Measurements from ENCODE around the gene EFCAB6. TPM values are rescaled to one million over a fixed set of nuclear protein-coding genes. Genes with fewer than 3 reads are reported as not detected.

EFCAB6 gene
- total and polyA plus RNA-seq, 12 donors: 1.6 to 4.8 (median 2.9) TPM

DNA sequence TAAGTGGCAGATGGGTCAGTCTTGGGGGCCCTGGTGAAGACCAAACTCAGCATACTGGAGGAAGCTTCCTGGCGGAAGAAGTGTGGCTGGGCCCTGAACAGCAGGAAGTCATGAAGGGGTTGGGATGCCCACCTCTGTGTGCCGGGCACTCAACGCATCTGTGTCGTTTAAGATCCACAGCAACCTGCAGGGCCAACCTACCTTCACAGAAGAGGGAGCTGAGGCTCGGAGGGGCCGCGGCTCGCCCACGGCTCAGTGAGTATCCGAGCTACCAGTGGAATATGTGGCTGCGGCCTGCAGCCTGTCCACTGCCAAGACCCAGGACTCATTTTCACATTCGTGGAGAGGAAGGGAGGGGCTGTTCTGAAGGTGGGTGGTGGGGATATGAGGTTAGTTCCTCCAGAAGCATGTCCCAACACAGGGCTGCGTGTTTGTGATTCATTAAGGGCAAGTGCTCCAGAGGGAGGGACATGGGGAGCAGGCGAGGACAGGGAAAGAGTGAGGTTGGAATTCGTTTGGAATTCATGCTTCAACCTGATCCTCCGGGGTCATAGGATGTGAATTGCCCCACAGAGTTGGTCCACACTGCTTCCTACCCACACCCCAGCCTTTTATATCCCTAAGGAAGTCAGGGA is 300.7 kb downstream of the EFCAB6 start:
- H3K9me3 ChIP-seq (replicated peaks in 1 of 3): no peaks in the 10 kb centered on the region
- no peak overlapping the region for H3K4me3 ChIP-seq
- H3K4me1 ChIP-seq (replicated peaks in 1 of 2): no peaks in the 10 kb centered on the region
- 78 to 82% (median 79%) methylated on average over 12 to 16 of the region's 16 CpGs for WGBS, 4 donors
- H3K27ac ChIP-seq: no peak overlapping the region
- no peaks in the 10 kb centered on the region for H3K36me3 ChIP-seq (replicated peaks in 1 of 2)
- intact Hi-C loops (cut with DNase I): no loop called here
- no peaks in the 10 kb centered on the region for H3K27me3 ChIP-seq
- DNase-seq: no peak
- TF ChIP-seq, protein P1, sequence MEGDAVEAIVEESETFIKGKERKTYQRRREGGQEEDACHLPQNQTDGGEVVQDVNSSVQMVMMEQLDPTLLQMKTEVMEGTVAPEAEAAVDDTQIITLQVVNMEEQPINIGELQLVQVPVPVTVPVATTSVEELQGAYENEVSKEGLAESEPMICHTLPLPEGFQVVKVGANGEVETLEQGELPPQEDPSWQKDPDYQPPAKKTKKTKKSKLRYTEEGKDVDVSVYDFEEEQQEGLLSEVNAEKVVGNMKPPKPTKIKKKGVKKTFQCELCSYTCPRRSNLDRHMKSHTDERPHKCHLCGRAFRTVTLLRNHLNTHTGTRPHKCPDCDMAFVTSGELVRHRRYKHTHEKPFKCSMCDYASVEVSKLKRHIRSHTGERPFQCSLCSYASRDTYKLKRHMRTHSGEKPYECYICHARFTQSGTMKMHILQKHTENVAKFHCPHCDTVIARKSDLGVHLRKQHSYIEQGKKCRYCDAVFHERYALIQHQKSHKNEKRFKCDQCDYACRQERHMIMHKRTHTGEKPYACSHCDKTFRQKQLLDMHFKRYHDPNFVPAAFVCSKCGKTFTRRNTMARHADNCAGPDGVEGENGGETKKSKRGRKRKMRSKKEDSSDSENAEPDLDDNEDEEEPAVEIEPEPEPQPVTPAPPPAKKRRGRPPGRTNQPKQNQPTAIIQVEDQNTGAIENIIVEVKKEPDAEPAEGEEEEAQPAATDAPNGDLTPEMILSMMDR (IDR thresholded peaks at IDR 0.05): no peak
- TF ChIP-seq POLR2A (IDR thresholded peaks at IDR 0.05): no peak

DNA sequence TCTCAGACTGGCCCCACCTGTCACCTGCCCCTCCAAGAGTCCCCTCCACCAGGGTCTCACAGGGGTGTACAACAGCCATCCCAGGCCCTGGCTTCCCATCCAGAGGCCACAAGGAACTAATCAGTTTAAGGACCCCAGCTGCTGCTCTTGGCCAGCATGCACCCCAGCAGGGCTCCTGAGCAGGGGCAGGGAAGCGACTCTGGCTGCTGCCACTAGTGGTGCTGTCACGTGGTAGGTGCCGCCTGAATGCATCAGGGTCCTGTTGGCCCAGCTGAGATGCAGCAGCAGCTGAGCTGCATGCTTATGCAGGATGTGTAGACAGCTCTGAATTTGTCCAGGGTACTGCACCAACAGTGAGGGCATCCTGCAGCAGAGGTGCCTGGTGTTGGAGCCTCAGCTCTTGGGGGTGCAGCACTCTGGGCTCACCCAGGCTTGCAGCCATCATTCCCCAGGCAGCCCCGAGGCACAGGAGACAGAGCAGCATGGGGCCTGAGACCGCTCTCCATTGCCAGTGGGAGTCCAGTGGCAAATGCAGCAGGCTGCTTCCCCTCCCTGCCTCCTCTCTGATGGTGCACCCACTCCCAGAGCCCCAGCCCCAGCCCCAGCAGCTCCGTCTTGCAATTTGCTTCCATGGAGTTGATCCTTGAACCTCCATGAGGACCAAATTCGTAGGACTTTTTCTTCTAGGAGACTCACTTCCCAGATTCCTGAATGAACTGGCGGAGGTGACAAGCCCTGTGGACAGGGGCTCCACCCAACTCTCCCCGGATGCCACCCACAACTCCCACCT is 301.6 kb downstream of the EFCAB6 start:
- Histone ChIP-seq H3K36me3 (replicated peaks in 1 of 2) (no peaks in the 10 kb centered on the region), H3K4me1 (replicated peaks in 1 of 2) (no peaks in the 10 kb centered on the region), H3K27ac (no peak overlapping the region), H3K4me3 (no peak overlapping the region), H3K9me3 (replicated peaks in 1 of 3) (no peaks in the 10 kb centered on the region), H3K27me3 (no peaks in the 10 kb centered on the region)
- TF ChIP-seq POLR2A (IDR thresholded peaks at IDR 0.05): no peak
- TF ChIP-seq, protein P1 (IDR thresholded peaks at IDR 0.05): no peak
- intact Hi-C loops (cut with DNase I): no loop called here
- WGBS, 4 donors: 55 to 87% (median 77%) methylated on average over 4 to 9 of the region's 9 CpGs
- no peak for DNase-seq

DNA sequence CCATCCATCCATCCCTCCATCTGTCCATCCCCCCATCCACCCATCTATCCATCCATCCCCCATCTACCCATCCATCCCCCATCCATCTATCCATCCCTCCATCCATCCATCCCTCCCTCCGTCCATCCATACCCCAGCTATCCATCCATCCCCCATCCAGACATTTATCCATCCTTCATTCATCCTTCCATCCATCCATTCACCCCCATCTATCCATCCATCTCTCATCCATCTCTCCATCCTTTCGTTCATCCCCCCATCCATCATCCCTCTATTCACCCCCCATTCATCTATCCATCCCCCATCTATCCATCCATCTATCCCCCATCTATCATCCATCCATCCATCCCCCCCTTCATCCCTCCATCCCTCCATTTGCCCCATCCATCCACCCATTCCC is 302.8 kb downstream of the EFCAB6 start:
- no peak overlapping the region for H3K27ac ChIP-seq
- H3K36me3 ChIP-seq (replicated peaks in 1 of 2): no peaks in the 10 kb centered on the region
- H3K4me1 ChIP-seq (replicated peaks in 1 of 2): no peaks in the 10 kb centered on the region
- no peak overlapping the region for H3K4me3 ChIP-seq
- intact Hi-C loops (cut with DNase I): no loop called here
- WGBS, 4 donors: 79 to 92% (median 84%) methylated on average over 2 of the region's 2 CpGs
- H3K27me3 ChIP-seq: no peaks in the 10 kb centered on the region
- no peak for TF ChIP-seq POLR2A (IDR thresholded peaks at IDR 0.05)
- TF ChIP-seq, protein P1 (IDR thresholded peaks at IDR 0.05): no peak
- H3K9me3 ChIP-seq (replicated peaks in 1 of 3): no peaks in the 10 kb centered on the region
- DNase-seq: no peak

DNA sequence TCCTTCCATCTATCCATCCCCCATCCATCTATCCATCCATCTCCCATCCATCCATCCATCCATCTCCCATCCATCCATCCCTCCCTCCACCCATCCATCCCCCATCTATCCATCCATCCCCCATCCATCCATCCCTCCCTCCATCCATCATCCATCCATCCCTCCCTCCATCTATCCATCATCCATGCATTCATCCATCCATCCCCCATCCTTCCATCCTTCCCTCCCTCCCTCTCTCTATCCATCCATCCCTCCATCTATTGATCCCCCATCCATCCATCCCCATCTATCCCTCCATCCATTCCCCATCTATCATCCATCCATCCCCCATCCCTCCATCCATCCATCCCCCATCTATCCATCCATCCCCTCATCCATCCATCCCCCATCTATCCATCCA is 303.6 kb downstream of the EFCAB6 start:
- Histone ChIP-seq H3K36me3 (replicated peaks in 1 of 2) (no peaks in the 10 kb centered on the region), H3K9me3 (replicated peaks in 1 of 3) (no peaks in the 10 kb centered on the region), H3K4me3 (no peak overlapping the region), H3K27me3 (no peaks in the 10 kb centered on the region), H3K27ac (no peak overlapping the region), H3K4me1 (replicated peaks in 1 of 2) (no peaks in the 10 kb centered on the region)
- intact Hi-C loops (cut with DNase I): no loop called here
- no peak for TF ChIP-seq POLR2A (IDR thresholded peaks at IDR 0.05)
- TF ChIP-seq, protein P1 (IDR thresholded peaks at IDR 0.05): no peak
- DNase-seq: no peak

Data from adrenal gland (tissue), 12 donors.